NCI-H748 (cell line): ENCODE results near the gene VAV1.
"Not testable (repeated sequence)": the region's sequence is repeated elsewhere in the genome, so short reads cannot be mapped to it uniquely, and the experiment has no call there.

Experiments
- DNase-seq: peaks from one replicate; lab custom pipeline; 2025; ENCODE audit not compliant: unreplicated experiment; lab: John Stamatoyannopoulos, UW

Gene VAV1

GRCh38 chr19:6736917-6737283, 35.6 kb upstream of the VAV1 start:
- no peak for DNase-seq

GRCh38 chr19:6737284-6737872, 35.1 kb upstream of the VAV1 start, which contains the start of gene GPR108:
Gene GPR108 (minus strand): TSS chr19:6737580. CDS start chr19:6737576, 4 bp downstream.
- DNase-seq: peak; percentile 99

GRCh38 chr19:6737873-6738786, 34.4 kb upstream of the VAV1 start:
- DNase-seq: peak; percentile 69

GRCh38 chr19:6738787-6739389, 33.6 kb upstream of the VAV1 start:
- DNase-seq: peak; percentile 22

- DNase-seq: peak; percentile 69
Measured at GRCh38 chr19:6739390-6739882, 33.1 kb upstream of the VAV1 start, which contains the start of gene TRIP10. Gene TRIP10 (plus strand): TSS chr19:6739680. CDS start chr19:6739762, 82 bp downstream.

- peak; percentile 34 for DNase-seq
Measured at GRCh38 chr19:6739883-6740588, 32.5 kb upstream of the VAV1 start.

- peak; percentile 44 for DNase-seq
Measured at GRCh38 chr19:6740589-6741343, 31.7 kb upstream of the VAV1 start.

GRCh38 chr19:6743066-6743465, 29.4 kb upstream of the VAV1 start:
- no peak for DNase-seq

GRCh38 chr19:6743714-6744380, 28.7 kb upstream of the VAV1 start:
- no peak for DNase-seq

- no peak for DNase-seq
Measured at GRCh38 chr19:6744381-6745301, 27.9 kb upstream of the VAV1 start.

GRCh38 chr19:6745965-6746364, 26.5 kb upstream of the VAV1 start:
- no peak for DNase-seq

GRCh38 chr19:6748543-6748942, 24.0 kb upstream of the VAV1 start:
- DNase-seq: not testable (repeated sequence)

- DNase-seq: no peak
Measured at GRCh38 chr19:6750062-6750461, 22.4 kb upstream of the VAV1 start.

GRCh38 chr19:6751189-6751588, 21.3 kb upstream of the VAV1 start:
- no peak for DNase-seq

GRCh38 chr19:6752256-6753177, 20.0 kb upstream of the VAV1 start:
- DNase-seq: no peak

- no peak for DNase-seq
Measured at GRCh38 chr19:6753178-6754031, 19.1 kb upstream of the VAV1 start.

GRCh38 chr19:6754136-6754535, 18.4 kb upstream of the VAV1 start:
- no peak for DNase-seq
